GM19463 (cell line): ENCODE results near the gene PAPPA2.
"Not testable (repeated sequence)": the region's sequence is repeated elsewhere in the genome, so short reads cannot be mapped to it uniquely, and the experiment has no call there.

ENCODE experiments used
- ATAC-seq: cut with Tn5 transposase; IDR thresholded peaks from one replicate; pipeline ENCODE4 v1.9.1; 2021; ENCODE audit warnings: mild to moderate bottlenecking, moderate library complexity; ENCODE audit not compliant: unreplicated experiment

The PAPPA2 gene, protein sequence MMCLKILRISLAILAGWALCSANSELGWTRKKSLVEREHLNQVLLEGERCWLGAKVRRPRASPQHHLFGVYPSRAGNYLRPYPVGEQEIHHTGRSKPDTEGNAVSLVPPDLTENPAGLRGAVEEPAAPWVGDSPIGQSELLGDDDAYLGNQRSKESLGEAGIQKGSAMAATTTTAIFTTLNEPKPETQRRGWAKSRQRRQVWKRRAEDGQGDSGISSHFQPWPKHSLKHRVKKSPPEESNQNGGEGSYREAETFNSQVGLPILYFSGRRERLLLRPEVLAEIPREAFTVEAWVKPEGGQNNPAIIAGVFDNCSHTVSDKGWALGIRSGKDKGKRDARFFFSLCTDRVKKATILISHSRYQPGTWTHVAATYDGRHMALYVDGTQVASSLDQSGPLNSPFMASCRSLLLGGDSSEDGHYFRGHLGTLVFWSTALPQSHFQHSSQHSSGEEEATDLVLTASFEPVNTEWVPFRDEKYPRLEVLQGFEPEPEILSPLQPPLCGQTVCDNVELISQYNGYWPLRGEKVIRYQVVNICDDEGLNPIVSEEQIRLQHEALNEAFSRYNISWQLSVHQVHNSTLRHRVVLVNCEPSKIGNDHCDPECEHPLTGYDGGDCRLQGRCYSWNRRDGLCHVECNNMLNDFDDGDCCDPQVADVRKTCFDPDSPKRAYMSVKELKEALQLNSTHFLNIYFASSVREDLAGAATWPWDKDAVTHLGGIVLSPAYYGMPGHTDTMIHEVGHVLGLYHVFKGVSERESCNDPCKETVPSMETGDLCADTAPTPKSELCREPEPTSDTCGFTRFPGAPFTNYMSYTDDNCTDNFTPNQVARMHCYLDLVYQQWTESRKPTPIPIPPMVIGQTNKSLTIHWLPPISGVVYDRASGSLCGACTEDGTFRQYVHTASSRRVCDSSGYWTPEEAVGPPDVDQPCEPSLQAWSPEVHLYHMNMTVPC (N-terminal part only)

DNA sequence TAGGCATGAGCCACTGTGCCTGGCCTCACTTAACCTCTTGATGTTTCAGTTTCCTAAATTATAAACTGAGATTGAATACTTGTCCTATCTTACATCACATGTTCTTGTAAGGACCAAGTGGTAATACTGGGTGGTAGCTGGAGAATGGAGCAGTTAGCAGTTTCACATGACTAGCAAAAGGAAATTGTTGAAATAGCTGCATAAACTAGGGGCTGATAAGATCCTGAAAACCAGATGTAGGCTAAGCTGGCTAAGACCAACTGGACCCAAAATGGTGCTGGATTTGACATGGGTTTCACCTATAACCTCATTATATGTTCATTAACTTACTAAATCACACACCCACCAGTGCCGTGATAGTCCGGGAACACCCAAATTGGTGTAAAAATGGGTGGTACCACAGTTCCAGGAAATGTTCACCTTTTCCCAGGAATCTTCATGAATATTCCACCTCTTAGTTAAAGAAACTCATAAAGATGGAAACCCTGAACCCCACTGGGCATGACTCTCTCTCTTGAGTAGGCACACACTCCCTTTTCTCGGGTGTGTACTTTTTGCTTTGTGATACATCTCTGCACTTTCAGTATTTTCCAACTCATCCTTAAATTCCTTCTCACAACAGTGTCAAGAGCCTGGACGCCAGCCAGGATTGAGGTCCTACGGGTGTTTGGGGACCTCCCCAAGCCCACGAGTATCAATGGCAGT lies at the start of gene PAPPA2:
Gene PAPPA2 (plus strand): TSS at position 502 of the 705 bp plus-strand sequence. CDS start 93,148 bp downstream, outside the sequence.
- ATAC-seq, result no peak

DNA sequence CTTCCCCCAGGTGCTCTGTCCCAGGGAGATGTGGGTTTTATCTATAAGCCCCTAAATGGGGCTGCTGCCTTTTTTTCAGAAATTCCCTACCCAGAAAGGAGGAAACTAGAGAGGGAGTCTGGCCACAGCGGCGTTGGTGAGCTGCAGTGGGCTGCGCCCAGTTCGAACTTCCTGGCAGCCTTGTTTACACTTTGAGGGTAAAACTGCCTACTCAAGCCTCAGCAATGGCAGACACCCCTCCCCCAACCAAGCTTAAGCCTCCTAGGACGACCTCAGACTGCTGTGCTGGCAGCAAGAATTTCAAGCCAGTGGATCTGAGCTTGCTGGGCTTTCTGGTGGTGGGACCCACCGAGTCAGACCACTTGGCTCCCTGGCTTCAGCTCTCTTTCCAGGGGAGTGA lies 46.2 kb upstream of the PAPPA2 start:
- ATAC-seq, result no peak

DNA sequence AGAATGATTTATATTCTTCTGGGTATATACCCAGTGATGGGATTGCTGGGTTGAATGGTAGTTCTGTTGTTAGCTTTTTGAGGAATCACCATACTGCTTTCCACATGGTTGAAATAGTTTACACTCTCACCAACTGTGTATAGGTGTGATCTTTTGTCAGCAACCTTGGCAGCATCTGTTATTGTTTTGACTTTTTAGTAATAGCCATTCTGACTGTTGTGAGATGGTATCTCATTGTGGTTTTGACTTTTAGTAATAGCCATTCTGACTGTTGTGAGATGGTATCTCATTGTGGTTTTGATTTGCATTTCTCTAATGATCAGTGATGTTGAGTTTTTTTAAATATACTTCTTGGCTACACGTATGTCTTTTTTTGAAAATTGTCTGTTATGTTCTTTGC lies 43.4 kb upstream of the PAPPA2 start:
- ATAC-seq, result not testable (repeated sequence)

DNA sequence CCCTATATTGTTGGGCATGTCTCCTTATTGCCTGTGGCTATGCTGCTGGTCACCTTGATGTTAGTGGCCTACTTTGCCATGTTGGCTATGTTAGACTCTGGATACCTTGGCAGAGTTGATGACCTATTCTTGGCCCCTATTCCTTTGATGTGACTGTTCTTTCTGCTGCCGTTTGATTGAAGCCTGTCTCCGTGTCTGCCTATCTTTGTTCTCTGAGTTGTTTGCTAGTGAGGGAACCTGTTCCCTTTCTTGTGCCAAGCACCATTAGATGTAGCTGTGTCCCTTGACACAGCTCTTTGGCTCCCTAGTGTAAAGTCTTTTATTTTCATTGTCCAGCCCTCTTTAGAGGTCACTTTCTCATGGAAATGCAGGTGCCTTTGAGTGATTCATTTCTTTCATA lies 28.7 kb upstream of the PAPPA2 start:
- ATAC-seq, result no peak

DNA sequence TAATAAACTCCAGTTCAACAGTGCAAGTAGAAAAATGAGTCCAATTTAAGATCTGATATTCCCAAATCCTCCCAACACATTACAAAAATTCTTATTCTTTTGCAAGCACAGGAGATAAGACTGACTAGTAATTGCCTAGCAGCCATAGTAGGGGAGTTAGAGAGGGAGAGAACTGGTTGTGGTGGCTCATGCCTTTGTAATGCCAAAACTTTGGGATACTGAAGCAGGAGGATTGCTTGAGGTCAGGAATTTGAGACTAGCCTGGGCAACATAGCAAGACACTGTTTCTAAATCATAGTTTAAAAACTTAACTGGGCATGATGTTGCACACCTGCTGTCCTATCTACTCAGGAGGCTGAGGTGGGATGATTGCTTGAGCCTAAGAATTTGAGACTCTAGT lies 26.7 kb upstream of the PAPPA2 start:
- ATAC-seq, result no peak

DNA sequence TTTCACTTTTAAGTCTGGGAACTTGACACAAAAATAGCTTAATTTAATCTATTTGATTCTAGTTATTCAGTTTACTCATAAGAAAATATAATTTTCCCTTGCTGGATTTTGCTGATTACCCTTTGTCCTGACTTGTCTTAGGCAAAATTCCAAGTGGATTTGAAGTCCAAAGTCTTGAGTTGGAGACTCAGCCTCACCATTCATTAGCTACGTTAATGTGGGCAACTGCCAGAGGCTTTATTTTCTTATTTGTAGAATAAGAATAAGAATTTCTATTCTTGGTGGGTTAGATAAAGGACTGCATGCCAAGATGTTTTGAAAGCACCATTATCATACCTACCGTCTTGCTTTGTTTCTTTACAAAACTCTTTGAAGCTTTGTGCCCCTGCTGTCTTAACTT lies 22.8 kb upstream of the PAPPA2 start:
- no peak for ATAC-seq

DNA sequence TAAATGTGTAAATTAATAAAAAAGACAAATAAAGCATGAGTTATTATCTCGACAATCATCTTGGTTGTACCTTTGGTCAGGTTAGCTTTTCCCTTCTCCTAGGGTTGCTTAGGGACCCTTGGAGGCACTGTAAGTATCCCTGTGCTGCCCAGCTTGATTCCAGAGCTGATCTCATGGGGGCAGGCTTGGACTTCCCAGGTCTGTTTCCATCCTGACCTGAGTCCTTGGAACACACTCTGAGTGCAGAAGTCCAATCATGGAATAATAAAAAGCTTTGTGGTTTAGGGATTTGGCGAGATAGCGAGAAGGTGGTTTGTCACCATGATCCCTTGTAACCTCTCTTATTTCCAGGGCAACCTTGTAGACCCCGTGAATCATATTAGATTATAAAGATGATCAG lies 18.7 kb upstream of the PAPPA2 start:
- no peak for ATAC-seq

DNA sequence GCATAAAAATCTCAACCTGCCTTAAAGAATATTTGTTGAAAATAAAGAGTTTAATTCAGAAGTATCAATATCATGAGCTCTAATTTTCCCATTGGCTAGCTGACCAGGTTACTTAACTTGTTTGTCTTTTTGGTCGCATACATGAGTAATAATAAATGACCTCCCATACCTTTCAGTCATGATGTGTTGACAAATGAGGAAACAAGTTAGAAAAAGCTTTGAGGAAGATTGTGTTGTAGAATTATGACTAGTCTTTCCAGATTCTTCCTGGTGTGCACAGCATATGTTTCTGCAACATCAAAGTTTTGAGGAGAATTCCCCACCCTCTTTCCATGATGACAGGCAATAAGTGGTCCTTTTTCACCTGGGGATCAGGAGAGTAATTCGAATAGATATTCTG lies 17.6 kb upstream of the PAPPA2 start:
- ATAC-seq, result no peak

DNA sequence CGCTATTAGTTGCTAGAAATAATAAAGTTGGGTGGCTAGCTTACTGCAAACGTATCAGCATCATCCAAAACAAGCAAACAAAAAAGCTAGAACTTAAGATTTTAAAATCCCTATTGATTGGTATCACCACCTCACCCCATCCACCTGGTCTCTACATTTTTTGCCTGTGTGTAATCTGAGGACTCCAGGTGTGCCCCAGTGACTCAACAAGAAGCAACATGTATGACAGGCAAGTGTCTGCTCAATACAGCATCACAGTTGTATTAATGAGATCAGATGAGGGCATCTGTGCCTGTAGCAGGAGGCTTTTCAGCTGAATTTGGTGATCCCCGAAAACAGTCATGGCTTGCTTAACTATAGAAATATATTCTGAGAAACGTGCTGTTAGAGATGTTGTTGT lies 14.6 kb upstream of the PAPPA2 start:
- ATAC-seq, result no peak

DNA sequence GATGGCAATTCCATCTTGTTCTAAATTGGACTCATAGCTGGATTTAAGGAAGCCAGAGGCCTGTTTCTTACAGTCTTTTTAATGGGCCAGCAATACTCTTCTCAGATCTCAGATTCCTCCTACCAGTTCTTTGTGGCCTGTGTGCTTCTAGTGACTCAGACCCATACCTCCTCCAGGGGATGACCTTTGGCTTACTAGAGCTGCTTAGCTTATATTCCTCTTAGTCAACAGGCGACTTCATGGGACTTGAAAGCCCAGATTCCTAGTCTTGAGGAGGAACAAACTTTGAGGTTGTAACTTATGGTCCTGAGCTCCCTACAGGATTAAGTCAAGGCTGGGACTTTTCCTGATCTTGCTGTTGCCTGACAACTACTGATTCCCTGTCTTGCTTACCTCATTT lies 12.4 kb upstream of the PAPPA2 start:
- no peak for ATAC-seq

DNA sequence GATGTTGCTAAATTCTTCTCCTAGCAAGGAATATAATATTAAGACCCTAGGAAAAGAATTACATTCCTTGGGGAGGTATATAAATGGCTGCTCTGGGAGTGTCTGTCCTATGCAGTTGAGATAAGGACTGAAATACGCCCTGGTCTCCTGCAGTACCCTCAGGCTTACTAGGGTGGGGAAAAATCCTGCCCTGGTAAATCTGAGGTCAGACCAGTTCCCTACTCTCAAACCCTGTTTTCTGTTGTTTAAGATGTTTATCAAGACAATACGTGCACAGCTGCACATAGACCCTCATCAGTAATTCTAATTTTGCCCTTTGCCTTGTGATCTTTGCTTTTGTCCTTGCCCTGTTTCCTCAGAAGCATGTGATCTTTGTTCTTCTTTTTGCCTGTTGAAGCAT lies 11.2 kb upstream of the PAPPA2 start:
- ATAC-seq, result not testable (repeated sequence)

DNA sequence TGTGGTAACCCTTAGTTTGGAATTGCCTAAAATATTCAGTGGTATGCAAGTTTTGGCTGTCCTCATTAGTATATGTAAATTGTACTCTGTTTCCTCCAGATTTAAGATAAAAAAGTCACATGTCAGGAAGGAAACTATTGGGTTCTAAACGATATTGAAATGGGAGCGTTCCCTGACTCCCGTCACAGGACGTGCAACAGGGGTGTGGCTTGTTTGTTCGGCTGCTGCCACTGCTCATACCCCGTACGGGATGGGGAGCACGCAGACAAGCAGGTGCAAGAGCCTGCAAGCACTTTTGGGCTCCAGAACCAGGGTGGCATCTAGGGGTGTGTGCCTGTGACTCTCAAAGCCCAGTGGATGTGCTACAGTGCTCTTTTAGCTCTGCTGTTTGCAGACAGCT lies 6.2 kb upstream of the PAPPA2 start:
- no peak for ATAC-seq

DNA sequence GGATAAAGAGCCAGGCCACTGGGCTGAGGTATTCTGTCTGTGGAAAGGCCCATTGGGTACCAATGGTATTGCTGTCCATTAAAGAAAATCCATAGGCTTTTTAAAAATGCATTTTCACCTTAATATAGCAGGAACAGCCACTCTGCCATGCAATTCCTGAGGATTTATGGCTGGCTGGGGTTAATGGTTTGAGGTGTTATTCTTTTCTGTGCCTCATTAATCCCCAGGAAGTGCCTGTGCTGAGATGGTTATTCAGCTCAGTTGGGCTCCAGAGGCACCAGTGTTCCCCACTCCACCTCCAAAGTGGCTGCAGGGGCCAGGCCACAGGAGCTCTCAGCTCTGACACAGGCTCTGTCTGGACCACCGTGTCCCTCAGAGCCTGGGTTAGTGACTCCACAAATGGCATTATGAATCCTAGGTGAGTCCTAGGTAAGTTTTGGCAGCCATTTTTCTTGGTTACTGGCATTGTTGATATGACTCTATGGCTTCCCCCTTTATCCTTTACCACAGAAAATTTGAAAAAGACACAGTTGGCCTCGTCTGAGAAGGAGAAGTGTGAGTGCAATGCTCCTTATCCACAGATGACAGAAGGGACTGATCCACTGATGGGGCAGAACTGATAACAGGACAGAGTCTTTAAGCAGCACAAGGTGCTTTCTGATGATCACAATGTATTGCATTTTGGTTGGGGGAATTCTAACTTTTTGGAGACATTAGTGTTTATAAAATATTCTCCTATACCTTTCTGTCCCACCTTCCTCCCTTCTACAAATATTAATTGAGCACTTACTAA lies 2.2 kb upstream of the PAPPA2 start:
- no peak for ATAC-seq

DNA sequence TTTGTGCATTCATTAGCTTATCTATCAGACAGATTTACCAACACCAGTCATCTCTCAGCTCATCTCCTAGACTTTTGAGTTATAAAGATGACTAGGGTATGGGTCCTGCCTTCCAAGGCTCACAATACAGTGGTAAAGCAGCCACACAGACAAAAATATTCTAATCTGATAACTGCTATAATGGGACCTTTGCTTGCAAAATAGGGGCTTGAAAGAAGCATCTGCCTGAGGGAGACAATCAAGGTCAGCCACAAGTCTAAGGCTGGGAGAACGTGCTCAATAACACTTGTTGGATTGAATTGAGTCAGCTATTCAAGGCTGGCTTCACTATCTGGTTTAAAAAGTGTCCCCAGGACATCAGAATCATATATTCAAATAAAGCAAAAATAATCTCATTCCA lies 1.4 kb upstream of the PAPPA2 start:
- no peak for ATAC-seq

DNA sequence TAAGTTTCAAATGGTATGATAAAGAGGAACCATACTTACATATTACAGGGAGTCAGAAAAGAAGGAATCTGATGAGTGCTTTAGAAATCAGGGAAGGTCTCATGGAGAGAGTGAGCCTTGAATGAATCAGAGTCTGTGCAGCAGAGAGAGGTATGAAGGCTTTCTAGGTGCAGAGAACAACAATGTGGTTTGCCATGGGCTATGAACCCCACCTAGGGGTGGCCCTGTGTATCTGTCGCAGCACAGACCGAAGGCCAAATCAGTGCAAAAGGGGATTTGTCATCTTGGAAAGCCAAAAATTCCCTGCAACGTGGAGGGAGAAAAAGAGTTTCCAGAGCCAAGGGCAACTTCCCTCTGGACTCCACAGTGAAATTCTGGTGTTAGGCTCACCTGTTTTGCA lies 3.5 kb downstream of the PAPPA2 start:
- ATAC-seq, result no peak

DNA sequence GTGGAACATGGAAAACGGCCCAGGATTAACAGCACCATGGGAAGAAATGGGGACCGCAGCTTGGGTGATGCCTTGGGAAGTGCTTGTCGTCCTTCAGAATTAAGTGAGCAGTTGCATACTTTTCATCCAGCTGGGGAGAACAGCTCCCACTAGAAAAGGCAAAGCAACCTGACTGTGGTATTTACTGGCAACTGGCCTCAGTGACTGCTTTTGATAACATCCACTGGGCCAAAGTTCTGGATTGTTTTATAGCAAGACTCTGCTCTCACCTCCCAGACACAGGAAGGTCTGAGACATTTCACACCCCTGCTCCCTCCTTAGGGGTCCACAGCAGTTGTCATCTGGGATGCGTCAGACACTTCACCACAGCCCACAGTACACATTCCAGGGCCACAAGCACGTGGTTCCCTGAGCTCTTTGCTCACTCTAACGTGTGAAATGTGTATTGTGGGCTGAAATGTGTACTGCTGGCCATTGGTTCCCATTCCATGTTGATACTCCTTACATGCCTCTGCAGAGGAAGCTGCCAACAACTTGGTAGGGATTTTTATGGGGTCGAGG lies 6.6 kb downstream of the PAPPA2 start:
- ATAC-seq, result no peak

DNA sequence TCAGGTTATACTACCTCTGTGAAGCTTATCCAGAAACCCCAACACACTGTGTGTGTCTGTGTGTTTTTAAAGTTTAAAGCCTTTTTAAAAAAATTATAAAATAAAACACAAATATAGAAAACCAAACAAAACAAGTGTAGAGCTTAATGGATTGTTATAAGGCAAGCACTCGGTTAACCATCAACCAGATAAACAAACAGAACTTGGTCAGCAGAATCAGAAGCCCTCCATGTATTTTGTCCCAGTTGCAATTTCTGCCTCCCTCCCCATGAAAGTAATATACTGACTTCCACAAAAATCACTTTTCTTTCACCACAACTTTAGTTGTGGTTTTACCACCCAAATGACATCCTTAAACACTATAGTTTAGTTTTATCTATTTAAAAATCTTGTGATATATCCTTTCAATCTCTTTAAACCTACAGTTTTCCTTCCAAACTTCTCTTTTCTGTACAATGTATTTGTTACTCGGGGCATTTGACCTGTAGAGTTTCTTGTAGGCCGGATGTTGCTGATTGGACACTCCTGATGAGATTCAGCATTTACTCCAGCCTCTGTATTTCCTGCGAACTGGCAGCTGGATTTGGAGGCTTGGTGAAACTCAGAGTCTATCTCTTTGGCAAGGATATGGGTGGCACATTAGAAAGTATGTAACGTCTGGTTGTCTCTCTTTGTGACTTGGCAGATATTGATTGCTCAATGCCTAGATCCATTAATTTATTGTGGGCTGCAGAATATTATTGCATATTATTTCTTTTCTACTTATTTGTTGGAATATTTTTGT lies 8.6 kb downstream of the PAPPA2 start:
- no peak for ATAC-seq

DNA sequence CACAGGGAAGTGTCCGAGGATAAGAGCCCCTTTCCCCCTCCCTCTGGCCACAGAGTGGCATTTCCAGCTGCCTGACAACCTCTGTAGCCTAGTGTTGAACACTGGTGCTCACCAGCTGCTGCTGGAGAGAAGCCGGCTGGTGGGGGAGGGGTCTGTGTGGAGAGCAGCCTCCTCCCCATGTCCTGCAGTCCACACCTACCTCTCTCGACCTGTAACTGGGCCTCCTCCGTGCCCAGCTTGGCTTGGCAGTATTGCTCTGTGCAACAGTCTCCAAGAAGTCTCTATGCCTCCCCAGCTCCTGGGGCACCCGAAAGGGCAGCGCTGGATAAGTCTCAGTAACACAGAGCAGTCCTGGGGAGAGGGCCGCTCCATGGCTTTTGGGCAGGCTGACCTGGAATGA lies 17.0 kb downstream of the PAPPA2 start:
- ATAC-seq, result no peak

DNA sequence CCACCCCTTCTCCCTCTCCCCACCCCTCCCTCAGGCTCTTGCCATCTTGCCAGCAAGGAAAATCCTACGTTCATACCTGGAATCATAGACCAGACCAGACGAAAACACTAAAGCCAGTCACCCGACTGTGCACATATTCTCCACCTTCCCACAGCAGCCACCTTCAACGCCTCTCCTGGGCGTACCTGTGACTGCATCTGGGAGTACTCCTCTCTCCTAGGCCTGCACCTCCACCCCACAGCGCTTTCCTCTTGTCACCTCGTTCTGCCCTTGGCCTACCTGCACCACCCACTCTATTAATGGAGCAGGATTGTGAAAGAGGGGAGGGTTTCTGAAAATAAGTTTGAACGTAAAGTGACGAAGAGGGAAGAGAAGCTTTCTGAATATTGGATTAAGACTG lies 17.8 kb downstream of the PAPPA2 start:
- ATAC-seq, result no peak
